ENCODE results near the gene TNRC6C. TPM values are rescaled to one million over a fixed set of nuclear protein-coding genes. Genes with fewer than 3 reads are reported as not detected.

Gene TNRC6C
- total and polyA plus RNA-seq, 2 experiments from 2014 or later = 10.1 to 16.6 TPM

DNA sequence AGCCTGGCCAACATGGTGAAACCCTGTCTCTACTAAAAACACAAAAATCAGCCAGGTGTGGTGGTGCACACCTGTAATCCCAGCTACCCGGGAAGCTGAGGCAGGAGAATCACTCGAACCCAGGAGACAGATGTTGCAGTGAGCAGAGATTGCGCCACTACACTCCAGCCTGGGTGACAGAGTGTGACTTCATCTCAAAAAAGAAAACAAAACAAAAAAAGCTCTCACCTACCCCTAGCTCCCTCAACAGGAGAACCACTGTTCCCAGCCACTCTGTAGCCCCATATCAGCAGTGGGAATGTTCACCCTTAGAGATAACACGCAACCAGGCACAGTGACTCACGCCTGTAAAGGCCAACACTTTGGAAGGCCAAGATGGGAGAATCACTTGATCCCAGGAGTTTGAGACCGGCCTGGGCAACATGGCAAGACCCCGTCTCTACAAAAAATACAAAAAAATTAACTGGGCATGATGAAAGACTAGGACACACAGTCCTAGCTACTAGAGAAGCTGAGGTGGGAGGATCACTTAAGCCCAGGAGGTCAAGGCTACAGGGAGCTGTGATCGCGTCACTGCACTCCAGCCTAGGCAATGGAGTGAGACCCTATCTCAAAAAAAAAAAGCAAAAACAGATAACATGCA is 177.5 kb downstream of the TNRC6C start:
- H3F3A ChIP-seq (replicated peaks; ENCODE audit: low read depth) = peaks cover 11% of the 10 kb centered on the region; the same call in 1 of the 2 replicates
- H3K79me2 ChIP-seq (replicated peaks; ENCODE audit: insufficient read depth) = no peaks in the 10 kb centered on the region
- H3K4me2 ChIP-seq = no peak overlapping the region
- peaks cover 10% of the 10 kb centered on the region; the same call in 1 of the 2 replicates for H3K4me1 ChIP-seq (ENCODE audit: insufficient read depth)
- no peak overlapping the region for H3K4me3 ChIP-seq
- no peak overlapping the region for H2AFZ ChIP-seq
- Mint-ChIP-seq H3K4me3 (no peak overlapping the region), H3K9me3 (no peaks in the 10 kb centered on the region), H3K36me3 (ENCODE audit: low read depth) (no peaks in the 10 kb centered on the region), H3K27ac (no peak overlapping the region), H3K27me3 (ENCODE audit: insufficient read depth, low read depth, poor library complexity) (peaks cover 22% of the 10 kb centered on the region), H3K4me1 (peaks cover 9% of the 10 kb centered on the region)
- ATAC-seq (no peak), DNase-seq (ENCODE audit: low spot score) (no peak)
- TF ChIP-seq ZNF114 (CRISPR knock-in tag; IDR thresholded peaks at IDR 0.05) = no peak
- TF ChIP-seq, protein P1, sequence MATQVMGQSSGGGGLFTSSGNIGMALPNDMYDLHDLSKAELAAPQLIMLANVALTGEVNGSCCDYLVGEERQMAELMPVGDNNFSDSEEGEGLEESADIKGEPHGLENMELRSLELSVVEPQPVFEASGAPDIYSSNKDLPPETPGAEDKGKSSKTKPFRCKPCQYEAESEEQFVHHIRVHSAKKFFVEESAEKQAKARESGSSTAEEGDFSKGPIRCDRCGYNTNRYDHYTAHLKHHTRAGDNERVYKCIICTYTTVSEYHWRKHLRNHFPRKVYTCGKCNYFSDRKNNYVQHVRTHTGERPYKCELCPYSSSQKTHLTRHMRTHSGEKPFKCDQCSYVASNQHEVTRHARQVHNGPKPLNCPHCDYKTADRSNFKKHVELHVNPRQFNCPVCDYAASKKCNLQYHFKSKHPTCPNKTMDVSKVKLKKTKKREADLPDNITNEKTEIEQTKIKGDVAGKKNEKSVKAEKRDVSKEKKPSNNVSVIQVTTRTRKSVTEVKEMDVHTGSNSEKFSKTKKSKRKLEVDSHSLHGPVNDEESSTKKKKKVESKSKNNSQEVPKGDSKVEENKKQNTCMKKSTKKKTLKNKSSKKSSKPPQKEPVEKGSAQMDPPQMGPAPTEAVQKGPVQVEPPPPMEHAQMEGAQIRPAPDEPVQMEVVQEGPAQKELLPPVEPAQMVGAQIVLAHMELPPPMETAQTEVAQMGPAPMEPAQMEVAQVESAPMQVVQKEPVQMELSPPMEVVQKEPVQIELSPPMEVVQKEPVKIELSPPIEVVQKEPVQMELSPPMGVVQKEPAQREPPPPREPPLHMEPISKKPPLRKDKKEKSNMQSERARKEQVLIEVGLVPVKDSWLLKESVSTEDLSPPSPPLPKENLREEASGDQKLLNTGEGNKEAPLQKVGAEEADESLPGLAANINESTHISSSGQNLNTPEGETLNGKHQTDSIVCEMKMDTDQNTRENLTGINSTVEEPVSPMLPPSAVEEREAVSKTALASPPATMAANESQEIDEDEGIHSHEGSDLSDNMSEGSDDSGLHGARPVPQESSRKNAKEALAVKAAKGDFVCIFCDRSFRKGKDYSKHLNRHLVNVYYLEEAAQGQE (IDR thresholded peaks at IDR 0.05; ENCODE audit: unreplicated experiment) = no peak
- no peak for TF ChIP-seq EZH2 (IDR thresholded peaks at IDR 0.05; ENCODE audit: low read depth, unreplicated experiment)
- TF ChIP-seq, protein P2, sequence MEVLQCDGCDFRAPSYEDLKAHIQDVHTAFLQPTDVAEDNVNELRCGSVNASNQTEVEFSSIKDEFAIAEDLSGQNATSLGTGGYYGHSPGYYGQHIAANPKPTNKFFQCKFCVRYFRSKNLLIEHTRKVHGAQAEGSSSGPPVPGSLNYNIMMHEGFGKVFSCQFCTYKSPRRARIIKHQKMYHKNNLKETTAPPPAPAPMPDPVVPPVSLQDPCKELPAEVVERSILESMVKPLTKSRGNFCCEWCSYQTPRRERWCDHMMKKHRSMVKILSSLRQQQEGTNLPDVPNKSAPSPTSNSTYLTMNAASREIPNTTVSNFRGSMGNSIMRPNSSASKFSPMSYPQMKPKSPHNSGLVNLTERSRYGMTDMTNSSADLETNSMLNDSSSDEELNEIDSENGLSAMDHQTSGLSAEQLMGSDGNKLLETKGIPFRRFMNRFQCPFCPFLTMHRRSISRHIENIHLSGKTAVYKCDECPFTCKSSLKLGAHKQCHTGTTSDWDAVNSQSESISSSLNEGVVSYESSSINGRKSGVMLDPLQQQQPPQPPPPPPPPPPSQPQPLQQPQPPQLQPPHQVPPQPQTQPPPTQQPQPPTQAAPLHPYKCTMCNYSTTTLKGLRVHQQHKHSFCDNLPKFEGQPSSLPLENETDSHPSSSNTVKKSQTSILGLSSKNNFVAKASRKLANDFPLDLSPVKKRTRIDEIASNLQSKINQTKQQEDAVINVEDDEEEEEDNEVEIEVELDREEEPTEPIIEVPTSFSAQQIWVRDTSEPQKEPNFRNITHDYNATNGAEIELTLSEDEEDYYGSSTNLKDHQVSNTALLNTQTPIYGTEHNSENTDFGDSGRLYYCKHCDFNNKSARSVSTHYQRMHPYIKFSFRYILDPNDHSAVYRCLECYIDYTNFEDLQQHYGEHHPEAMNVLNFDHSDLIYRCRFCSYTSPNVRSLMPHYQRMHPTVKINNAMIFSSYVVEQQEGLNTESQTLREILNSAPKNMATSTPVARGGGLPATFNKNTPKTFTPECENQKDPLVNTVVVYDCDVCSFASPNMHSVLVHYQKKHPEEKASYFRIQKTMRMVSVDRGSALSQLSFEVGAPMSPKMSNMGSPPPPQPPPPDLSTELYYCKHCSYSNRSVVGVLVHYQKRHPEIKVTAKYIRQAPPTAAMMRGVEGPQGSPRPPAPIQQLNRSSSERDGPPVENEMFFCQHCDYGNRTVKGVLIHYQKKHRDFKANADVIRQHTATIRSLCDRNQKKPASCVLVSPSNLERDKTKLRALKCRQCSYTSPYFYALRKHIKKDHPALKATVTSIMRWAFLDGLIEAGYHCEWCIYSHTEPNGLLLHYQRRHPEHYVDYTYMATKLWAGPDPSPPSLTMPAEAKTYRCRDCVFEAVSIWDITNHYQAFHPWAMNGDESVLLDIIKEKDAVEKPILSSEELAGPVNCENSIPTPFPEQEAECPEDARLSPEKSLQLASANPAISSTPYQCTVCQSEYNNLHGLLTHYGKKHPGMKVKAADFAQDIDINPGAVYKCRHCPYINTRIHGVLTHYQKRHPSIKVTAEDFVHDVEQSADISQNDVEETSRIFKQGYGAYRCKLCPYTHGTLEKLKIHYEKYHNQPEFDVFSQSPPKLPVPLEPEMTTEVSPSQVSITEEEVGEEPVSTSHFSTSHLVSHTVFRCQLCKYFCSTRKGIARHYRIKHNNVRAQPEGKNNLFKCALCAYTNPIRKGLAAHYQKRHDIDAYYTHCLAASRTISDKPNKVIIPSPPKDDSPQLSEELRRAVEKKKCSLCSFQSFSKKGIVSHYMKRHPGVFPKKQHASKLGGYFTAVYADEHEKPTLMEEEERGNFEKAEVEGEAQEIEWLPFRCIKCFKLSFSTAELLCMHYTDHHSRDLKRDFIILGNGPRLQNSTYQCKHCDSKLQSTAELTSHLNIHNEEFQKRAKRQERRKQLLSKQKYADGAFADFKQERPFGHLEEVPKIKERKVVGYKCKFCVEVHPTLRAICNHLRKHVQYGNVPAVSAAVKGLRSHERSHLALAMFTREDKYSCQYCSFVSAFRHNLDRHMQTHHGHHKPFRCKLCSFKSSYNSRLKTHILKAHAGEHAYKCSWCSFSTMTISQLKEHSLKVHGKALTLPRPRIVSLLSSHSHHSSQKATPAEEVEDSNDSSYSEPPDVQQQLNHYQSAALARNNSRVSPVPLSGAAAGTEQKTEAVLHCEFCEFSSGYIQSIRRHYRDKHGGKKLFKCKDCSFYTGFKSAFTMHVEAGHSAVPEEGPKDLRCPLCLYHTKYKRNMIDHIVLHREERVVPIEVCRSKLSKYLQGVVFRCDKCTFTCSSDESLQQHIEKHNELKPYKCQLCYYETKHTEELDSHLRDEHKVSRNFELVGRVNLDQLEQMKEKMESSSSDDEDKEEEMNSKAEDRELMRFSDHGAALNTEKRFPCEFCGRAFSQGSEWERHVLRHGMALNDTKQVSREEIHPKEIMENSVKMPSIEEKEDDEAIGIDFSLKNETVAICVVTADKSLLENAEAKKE (CRISPR knock-in tag; IDR thresholded peaks at IDR 0.05) = no peak
- TF ChIP-seq, protein P3, sequence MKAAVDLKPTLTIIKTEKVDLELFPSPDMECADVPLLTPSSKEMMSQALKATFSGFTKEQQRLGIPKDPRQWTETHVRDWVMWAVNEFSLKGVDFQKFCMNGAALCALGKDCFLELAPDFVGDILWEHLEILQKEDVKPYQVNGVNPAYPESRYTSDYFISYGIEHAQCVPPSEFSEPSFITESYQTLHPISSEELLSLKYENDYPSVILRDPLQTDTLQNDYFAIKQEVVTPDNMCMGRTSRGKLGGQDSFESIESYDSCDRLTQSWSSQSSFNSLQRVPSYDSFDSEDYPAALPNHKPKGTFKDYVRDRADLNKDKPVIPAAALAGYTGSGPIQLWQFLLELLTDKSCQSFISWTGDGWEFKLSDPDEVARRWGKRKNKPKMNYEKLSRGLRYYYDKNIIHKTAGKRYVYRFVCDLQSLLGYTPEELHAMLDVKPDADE (IDR thresholded peaks at IDR 0.05) = no peak
- TF ChIP-seq, protein P4, sequence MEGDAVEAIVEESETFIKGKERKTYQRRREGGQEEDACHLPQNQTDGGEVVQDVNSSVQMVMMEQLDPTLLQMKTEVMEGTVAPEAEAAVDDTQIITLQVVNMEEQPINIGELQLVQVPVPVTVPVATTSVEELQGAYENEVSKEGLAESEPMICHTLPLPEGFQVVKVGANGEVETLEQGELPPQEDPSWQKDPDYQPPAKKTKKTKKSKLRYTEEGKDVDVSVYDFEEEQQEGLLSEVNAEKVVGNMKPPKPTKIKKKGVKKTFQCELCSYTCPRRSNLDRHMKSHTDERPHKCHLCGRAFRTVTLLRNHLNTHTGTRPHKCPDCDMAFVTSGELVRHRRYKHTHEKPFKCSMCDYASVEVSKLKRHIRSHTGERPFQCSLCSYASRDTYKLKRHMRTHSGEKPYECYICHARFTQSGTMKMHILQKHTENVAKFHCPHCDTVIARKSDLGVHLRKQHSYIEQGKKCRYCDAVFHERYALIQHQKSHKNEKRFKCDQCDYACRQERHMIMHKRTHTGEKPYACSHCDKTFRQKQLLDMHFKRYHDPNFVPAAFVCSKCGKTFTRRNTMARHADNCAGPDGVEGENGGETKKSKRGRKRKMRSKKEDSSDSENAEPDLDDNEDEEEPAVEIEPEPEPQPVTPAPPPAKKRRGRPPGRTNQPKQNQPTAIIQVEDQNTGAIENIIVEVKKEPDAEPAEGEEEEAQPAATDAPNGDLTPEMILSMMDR (conservative IDR thresholded peaks at IDR 0.05; ENCODE audit: low read depth in 2 of 2) = no peak
- TF ChIP-seq EZH2phosphoT487 (IDR thresholded peaks at IDR 0.05; ENCODE audit: unreplicated experiment) = no peak
- no peak for TF ChIP-seq JUNB (IDR thresholded peaks at IDR 0.05; ENCODE audit: unreplicated experiment)
- no peak for TF ChIP-seq NANOG (IDR thresholded peaks at IDR 0.05; ENCODE audit: borderline replicate concordance)
- TF ChIP-seq CREB1 (CRISPR knock-in tag; IDR thresholded peaks at IDR 0.05; ENCODE audit: low read depth) = no peak
- TF ChIP-seq STAT1 (IDR thresholded peaks at IDR 0.05; ENCODE audit: unreplicated experiment) = no peak
- peaks cover 17% of the 10 kb centered on the region for H3K27me3 ChIP-seq (ENCODE audit: insufficient read depth)
- H3K9me2 ChIP-seq (ENCODE audit: insufficient read depth) = no peaks in the 10 kb centered on the region
- no peaks in the 10 kb centered on the region for H4K20me1 ChIP-seq (replicated peaks; ENCODE audit: insufficient read depth)
- no peaks in the 10 kb centered on the region for H3K36me3 ChIP-seq (ENCODE audit: insufficient read depth)
- H3K27ac ChIP-seq (ENCODE audit: low read depth) = no peak overlapping the region

All from GM23338 (cell line).